Prostate gland (tissue), 2 donors: ENCODE data around the gene SCYL1.

Experiments
- POLR2AphosphoS5 ChIP-seq: sonication (generic); formaldehyde crosslinking; IDR thresholded peaks from one replicate; pipeline ENCODE4 v1.6.1; 2017; ENCODE audit warnings: antibody characterized with exemption
- TF ChIP-seq, protein P1 (sequence below), 4 experiments: fragments of 200-600 bp in 2 of 4; fragments of 450-650 bp in 2 of 4; sonication (generic) in 2 of 4; IDR thresholded peaks; 1 replicate in 3 of 4; 2 replicates in 1 of 4; pipeline ENCODE4 v1.5.1; 2016 to 2019; ENCODE audit warnings: antibody characterized with exemption in 4 of 4, mild to moderate bottlenecking in 2 of 4, moderate library complexity in 2 of 4

DNA sequence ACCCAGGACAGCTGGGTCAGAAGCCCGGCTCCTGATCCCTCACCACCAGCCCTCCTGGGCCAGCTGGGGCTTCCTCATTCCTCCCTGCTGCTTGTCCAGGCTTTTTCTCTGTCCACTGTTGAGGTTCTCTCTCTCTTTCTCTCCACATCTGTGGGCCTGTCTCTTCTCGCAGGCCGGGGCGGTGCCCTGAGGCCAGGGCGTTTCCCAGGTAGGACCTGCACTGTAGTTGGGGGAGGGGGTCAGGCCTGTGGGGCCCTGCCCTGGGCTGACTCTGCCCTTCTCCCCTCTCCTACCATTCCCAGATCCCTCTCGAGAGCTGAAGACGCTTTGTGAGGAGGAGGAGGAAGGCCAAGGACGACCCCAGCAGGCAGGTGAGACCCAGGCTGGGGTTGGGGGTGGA, 55.9 kb downstream of the SCYL1 start:
- TF ChIP-seq POLR2AphosphoS5 = no peak
- TF ChIP-seq, protein P1, sequence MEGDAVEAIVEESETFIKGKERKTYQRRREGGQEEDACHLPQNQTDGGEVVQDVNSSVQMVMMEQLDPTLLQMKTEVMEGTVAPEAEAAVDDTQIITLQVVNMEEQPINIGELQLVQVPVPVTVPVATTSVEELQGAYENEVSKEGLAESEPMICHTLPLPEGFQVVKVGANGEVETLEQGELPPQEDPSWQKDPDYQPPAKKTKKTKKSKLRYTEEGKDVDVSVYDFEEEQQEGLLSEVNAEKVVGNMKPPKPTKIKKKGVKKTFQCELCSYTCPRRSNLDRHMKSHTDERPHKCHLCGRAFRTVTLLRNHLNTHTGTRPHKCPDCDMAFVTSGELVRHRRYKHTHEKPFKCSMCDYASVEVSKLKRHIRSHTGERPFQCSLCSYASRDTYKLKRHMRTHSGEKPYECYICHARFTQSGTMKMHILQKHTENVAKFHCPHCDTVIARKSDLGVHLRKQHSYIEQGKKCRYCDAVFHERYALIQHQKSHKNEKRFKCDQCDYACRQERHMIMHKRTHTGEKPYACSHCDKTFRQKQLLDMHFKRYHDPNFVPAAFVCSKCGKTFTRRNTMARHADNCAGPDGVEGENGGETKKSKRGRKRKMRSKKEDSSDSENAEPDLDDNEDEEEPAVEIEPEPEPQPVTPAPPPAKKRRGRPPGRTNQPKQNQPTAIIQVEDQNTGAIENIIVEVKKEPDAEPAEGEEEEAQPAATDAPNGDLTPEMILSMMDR (IDR thresholded peaks at IDR 0.05) = no peak
